Sciatic nerve (tissue), 2 donors: ENCODE results near the gene PDXK. TPM values are rescaled to one million over a fixed set of nuclear protein-coding genes. Genes with fewer than 3 reads are reported as not detected.

Experiments used
- ATAC-seq: fragments of 200-7000 bp; cut with Tn5 transposase; one replicate; pipeline ENCODE4 v1.9.1; 2020; ENCODE audit warnings: mild to moderate bottlenecking, moderate library complexity
- DNase-seq: peaks from one replicate; pipeline ENCODE4 v3.0.0-alpha.2; 2020; ENCODE audit warnings: low spot score
- intact Hi-C: fragments of 100-400 bp; cut with DNase I; formaldehyde crosslinking; loops from one replicate; pipeline ENCODE4 v1.14.2; 2022
- total RNA-seq: library from RNA; stranded (reverse); fragmentation: NEBNext Ultra II Directional; extraction: Animal tissue kit (Norgen Biotek cat#: 25700); gene quantifications from one replicate; pipeline ENCODE4 v1.2.1, GENCODE V29; 2021
- donor health status: DM: no; HTN: no; CAD: no.
- donor health status: DM: no; HTN: no; CAD: no.

Gene PDXK
- total RNA-seq, 1 donor from 2014 or later = 111 TPM

DNA sequence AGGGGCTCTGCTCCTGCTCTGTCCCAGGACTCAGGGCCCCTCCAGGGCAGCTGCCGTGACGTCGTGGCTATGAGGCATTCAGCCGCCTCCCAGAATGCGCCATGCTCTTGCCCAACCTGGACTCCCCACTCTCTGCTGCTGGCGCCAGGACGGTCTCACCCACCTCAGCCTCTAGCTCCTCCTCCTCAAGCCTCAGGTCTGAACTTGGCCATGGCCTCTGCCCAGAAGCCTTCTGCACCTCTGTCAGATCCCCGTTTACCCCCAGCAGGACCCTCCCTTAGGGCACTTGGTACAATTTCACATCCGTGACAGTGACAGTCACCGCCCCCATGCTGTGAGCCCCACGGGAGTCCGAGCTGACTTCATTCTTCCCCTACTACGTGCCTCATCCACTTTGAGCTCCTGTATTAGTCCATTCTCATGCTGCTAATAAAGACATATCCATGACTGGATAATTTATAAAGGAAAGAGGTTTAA lies 52.3 kb downstream of the PDXK start:
- intact Hi-C loops = no loop called here
- ATAC-seq = no peak

DNA sequence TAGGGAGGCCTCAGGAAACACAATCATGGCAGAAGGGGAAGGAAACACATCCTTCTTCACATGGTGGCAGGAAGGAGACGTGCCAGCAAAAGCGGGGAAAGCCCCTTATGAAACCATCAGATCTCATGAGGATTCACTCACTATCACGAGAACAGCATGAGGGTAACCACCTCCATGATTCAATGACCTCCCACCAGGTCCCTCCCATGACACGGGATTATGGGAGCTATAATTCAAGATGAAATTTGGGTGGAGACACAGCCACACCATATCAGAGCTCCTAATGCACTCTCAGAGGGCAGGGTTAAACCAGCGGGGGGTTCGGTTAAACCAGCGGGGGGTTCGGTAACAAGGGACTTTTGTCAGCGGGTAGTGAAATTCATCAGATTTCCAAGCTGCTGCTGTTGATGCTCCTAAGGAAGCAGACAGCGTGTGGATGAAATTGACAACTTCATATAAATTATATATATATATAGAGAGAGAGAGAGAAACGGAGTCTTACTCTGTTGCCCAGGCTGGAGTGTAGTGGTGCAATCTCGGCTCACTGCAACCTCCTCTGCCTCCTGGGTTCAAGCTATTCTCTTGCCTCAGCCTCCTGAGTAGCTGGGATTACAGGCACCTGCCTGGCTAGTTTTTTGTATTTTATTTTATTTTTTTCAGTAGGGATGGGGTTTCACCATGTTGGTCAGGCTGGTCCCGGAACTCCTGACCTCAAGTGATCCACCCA lies 52.9 kb downstream of the PDXK start:
- intact Hi-C loops = no loop called here
- ATAC-seq (no peak), DNase-seq (no peak)

More for the DNA sequence above, 52.3 kb downstream of the PDXK start:
- no peak for DNase-seq

DNA sequence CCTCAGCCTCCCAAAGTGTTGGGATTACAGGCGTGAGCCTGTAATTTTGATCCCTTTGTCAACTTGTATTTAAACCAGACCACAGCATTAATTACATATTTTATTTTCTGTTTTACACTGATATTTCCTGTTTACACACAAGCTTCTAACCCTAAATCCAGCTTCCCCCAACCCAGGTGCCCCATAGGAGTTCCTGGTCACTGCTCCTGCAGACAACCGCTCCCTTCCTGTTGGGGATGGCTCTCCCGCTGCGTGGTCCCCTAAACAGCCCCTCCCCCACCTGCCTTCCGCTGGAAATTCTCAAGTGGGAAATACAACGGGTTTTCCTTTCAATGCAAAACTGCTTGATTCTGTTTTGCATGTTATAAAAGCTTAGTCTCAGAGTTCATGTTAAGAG lies 53.5 kb downstream of the PDXK start:
- no peak for DNase-seq
- intact Hi-C loops = no loop called here
- no peak for ATAC-seq

DNA sequence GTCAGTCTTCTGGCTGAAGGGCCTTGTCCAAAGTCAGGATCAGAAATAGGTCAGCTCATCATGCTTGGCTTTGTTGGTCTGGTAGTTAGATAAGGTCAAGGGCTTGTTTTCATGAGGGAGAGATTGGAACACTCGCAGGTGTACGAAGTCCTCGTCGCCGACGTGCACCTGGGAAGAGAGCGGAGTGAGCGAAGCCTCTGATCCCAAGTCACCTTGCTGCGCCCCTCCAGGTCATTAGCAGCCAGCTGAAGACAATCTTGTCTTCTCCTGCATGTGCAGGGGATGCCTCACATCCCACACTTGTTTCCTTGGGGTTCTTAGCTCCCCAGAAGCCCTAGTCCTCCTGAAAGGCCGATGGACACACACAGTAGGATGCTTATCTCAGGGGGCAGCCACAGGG lies 55.2 kb downstream of the PDXK start:
- intact Hi-C loops = no loop called here
- ATAC-seq = no peak
- no peak for DNase-seq

DNA sequence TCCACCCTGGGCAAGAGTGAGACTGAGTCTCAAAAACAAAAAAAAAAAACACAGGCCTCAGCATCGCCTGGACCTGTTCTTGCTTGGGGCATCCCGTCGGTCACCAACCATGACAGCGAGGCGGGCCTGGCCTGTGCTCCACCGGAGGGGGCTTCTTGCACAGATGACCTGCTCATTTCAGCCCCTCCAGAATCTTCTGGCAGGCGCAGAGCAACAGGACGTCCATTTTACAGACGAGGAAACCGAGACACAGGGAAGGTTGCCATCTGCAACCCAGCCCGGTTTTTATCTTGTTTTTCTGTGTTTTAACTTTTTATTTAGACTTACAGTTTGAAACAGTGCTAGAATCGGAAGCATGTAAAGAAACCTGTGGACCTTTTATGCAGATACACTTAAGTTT lies 56.3 kb downstream of the PDXK start:
- DNase-seq (no peak), ATAC-seq (no peak)
- intact Hi-C loops = no loop called here

DNA sequence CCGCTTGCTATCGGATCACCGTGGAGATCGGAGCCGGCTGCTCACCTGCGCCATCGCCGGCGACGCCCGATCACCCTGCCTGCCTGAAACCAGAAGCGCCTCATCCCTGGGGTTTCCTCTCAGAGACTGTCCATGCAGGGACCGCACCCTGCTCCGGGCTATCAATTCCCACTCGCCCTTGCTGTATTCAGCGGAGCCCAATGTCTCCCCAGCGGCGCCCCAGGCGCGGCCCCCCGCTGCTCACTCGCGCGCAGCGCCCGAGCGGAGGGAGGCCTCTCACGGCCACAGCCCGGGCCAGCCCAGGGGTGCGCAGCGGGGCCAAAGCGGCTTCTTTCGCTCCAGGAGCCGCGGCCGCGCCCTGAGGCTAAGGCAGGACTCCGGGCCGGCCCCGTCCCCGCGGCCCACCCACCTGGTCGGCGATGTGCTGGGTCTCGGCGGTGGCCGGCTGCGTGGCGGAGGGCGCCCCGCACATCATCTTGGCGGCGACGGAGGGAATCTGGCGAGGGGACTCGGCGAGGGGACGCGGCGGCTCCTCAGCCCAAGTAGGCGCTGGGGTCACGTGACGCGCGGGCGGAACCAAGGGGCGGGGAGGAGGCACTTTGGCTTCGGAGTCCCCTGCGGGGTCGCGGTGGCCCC lies 57.0 kb downstream of the PDXK start, which contains the start of gene CSTB:
CSTB (minus strand) TSS at position 514 of the 636 bp plus-strand sequence; CDS start at position 475, 39 bp downstream.
- peak; percentile 95 for DNase-seq
- peak; percentile 61 for ATAC-seq
- intact Hi-C loops = no loop called here

DNA sequence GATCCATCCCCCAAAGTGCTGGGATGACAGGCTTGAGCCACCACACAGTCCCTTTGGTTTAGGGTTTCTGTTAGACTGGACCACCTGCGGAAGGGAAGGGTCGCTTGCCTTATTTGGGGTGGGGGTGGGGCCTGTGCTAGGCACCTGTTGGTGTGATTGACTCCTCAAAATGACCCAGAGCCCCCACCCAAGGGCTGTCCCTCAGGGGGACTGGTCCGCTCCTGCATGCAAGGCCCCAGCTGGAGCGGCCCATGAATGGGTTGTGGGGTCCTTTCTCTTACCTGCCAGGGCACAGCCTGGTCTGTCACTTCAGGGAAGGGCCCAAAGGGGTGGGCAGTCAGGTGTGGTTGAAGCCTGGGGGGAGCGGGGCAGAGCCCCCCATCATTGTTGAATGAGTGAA lies 59.0 kb downstream of the PDXK start:
- intact Hi-C loops = no loop called here
- ATAC-seq (peak; percentile 2), DNase-seq (no peak)

DNA sequence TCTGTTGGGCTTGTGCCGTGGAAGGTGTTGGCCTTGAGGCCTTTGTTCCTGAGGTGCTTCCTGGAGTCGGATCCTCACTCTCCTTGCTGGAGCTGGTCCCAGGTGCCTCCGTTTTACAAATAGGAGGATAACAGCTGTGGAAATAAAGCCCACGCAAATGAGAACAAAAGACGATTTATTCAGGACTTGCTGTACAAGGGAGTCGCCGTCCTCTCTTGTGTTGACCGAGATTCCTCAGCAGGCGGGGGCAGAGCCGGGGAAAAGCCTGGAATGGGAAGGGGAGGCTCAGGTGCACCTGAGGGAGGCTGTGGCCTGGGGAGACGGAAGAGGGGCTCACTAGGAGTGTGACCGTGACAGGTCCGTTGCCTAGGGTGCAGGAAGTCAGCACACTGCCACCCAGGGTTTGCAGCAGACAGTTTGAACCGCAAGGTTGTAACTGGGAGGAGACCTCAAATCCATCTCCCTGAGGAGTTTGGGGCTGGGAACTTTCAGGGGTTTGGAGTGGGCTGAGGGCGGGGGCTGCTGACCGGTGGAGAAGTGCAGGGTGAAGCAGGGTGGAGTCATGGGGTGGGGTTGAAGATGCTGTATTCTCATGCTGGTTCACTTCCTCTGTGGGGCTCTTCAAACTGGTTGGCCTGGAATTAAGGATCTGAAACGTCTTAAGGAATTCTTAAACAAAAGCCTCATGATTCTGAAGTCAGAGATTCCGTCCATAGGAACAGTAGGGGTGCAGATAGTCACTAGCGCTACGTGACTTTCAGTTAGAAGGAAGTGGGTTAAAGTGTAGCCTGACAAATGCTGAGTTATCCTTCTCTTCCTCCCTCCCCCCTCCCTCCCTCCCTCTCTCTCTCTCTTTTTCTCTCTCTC lies 59.8 kb downstream of the PDXK start:
- ATAC-seq (peak; percentile 71), DNase-seq (no peak)
- intact Hi-C loops = no loop called here

DNA sequence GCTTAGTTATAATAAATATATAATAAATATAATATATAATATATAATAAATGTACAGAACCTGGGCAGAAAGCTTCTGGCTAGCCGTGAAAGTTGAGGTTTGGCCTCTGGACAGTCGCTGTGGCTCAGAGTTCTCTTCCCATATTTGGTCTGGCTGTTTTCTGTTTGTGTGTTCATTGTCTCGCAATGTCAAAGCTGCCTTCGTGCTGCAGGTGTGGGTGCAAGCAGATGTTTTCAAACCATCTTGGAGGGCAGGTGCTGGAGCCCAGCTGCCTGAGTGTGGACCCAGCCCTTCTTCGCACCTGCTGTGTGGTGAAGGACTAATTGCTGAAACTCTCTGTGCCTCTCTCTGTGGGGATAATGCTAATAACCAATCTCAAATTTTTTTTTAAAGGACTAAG lies 60.7 kb downstream of the PDXK start:
- intact Hi-C loops = no loop called here

DNA sequence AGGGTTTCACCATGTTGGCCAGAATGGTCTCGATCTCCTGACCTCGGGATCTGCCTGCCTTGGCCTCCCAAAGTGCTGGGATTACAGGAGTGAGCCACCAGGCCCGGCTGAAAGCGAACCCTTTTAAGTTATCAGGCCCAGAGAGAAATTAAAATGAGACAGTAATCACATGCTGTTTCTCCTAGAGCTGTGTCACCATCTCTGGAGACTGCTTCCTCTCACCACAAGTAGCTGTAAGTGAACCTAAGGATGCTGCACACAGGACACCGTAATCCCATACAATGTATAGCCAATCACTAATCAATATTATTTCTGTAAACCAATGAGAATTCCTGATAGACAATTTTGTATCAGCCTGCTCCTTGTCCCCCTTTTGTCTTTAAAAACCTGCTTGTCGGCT lies 62.9 kb downstream of the PDXK start:
- intact Hi-C loops = no loop called here
- DNase-seq (no peak), ATAC-seq (no peak)

More for the DNA sequence above, 60.7 kb downstream of the PDXK start:
- ATAC-seq = no peak
- no peak for DNase-seq

DNA sequence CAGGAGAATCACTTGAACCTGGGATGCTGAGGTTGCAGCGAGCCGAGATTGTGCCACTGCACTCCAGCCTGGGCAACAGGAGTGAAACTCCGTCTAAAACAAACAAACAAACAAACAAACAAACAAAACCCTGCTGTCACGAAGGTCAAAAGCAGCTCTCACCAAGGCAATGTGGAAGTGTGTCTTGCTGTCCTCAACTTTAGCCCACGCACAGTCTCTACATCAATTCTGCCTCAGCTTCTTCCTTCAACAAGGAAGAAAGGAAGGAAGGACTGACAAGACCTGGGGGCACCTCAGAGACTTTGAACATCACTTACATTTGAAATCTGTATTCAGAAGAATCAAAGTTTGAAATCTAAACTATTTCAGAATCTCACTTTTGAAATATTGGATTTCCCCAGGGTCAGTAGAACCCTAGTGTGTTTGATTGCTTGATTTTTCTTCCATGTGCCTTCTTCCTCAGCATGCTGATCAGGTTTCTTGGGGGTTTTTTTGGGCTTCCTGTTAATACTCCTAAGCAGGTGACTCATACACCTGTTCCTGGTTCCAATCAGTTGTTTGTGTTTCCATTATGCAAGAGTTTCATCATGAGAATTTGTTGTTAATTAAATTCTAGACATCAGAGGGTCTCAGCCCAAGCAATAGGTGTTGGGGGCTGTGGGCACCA lies 63.6 kb downstream of the PDXK start:
- intact Hi-C loops = no loop called here
- ATAC-seq (no peak), DNase-seq (no peak)

DNA sequence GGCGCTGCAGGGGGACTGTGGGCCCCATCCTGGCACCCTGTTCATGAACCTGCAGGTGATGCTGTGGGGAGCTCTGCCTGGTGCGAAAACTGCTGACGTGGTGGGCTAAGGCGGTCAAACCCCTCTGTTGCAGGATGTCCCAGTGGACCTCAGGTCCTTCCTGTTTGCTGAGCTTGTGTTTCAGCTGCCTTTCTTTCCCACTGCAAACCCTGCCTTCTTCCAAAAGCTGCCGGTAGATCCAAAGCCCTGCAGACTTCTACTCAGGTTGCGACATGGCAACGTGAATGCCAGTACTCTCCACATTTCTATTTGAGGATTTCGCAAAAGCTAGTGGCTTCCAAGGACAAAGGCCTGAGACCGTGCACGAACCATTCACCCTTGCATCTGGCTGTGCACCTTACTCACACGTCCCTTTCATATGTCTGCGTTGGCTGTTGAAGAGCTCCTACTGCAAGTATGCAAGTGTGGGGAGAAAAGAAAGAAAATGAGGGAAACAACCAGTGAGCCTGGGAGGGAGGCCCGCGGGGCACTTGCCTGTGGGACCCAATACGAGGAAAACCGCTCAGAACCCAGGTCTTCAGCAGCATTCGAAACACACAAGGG lies 64.3 kb downstream of the PDXK start:
- DNase-seq (no peak), ATAC-seq (no peak)

DNA sequence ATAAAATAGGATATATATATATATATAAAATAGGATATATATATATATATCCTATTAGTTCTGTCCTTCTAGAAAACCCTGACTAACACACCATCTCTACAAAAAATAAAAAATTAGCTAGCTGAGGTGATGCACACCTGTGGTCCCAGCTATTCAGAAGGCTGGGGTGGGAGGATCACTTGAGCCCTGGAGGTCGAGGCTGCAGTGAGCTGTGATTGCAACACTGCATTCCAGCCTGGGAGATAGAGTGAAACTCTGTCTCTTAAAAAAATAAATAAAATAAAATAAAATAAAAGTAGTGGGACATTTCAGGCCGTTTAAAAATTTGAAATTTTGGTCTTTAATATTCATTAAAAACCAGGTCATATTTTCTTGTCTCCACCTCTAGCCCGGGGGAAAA lies 66.2 kb downstream of the PDXK start:
- no peak for ATAC-seq
- intact Hi-C loops = no loop called here

More for the DNA sequence above, 64.3 kb downstream of the PDXK start:
- intact Hi-C loops = no loop called here

DNA sequence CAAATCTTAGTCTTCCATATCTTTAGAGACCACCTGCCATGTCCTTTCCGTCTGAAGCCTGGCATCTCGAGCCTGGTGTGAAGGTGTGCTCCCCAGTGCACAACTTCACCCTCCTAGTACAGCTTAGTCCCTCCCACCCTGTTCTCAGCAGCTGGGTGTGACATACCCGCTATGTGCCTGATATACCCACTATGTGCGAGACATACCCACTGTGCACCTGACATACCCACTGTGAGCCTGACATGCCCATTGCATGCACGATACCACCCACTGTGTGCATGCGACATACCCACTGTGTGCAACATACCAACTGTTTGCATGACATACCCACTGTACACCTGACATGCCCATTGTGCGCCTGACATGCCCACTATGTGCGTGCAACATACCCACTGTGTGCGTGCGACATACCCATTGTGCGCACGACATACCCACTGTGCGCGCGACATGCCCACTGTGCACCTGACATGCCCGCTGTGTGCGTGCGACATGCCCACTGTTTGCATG lies 67.4 kb downstream of the PDXK start:
- no peak for DNase-seq
- no peak for ATAC-seq
- intact Hi-C loops = no loop called here

More for the DNA sequence above, 66.2 kb downstream of the PDXK start:
- DNase-seq = no peak

DNA sequence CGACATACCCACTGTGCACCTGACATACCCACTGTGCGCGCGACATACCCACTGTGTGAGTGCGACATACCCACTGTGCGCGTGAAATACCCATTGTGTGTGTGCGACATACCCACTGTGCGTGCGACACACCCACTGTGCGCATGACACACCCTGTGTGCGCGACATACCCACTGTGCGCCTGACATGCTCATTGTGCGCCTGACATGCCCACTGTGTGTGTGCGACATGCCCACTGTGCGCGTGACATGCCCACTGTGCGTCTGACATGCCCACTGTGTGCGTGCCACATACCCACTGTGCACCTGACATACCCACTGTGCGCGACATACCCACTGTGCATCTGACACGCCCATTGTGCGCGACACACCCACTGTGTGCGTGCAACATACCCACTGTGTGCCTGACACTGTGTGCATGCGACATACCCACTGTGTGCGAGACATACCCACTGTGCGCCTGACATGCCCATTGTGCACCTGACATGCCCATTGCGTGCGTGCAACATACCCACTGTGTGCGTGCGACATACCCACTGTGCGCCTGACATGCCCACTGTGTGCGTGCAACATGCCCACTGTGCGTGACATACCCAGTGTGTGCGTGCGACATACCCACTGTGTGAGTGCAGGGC lies 68.0 kb downstream of the PDXK start:
- intact Hi-C loops = no loop called here
- DNase-seq = no peak
- ATAC-seq = no peak

DNA sequence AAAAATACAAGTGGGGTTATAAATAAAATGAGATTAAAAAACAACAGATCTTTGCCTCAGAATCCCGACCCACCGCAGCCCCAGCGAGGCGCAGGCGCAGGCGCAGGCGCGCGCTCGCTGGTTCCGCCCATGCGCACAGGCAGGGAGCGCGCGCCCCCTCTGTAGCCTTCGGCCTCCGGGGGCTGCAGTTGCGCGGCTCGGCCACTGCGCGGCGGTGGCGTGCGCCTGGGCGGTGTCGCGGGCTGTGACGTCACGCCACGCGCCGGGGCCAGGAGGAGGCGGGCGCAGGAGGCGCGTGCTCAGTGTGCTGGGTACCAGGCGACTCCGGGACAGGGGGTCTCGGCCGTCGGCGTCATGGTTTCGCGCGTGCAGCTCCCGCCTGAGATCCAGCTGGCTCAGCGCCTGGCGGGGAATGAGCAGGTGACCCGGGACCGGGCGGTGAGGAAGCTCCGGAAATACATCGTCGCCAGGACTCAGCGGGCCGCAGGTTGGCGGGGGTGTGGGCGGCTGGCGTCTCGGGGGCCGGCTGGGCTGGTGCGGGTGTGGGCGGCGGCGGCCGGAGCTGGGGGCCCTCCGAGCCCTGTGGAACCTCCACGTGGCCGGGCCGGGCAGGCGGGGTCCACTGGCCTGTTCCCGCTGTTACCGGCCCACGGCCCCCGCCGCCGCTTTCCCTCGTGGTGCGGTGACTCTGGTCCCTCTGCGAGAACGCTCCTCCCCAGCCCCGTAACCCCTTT lies 70.5 kb downstream of the PDXK start, which contains the start of gene RRP1:
RRP1 (plus strand) TSS at position 302 of the 734 bp plus-strand sequence; CDS start at position 355, 53 bp downstream.
- DNase-seq (peak; percentile 95), ATAC-seq (peak; percentile 95)
- intact Hi-C loops = no loop called here

DNA sequence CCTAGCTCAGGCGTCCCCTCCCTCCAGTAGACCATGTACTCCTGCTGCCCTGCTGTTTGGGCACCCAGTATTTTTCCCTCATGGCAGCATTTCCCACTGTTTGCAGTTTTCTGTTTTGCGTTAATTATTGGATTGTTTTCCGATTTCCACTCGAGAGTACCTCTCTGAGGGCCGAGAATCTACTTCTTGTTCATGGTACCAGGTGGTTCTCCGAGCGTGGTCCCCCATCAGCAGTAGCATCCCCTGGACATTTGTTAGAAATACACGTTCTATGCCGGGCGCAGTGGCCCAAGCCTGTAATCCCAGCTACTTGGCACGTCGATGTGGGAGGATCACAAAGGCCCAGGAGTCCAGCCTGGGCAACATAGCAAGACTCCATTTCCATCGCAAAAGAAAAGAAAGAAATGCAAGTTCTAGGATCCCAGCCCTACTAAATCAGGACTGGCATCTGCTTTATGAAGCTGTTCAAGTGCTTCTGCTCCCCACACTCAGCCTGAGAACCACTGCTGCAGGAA lies 71.1 kb downstream of the PDXK start:
- DNase-seq (no peak), ATAC-seq (no peak)
- intact Hi-C loops = no loop called here
